ENCODE measurements around the gene FOXL2. TPM values are rescaled to one million over a fixed set of nuclear protein-coding genes. Genes with fewer than 3 reads are reported as not detected.

The FOXL2 gene
- total RNA-seq, 4 donors from 2014 or later = 0.19 TPM; not detected in 3

- TF ChIP-seq POLR2A (IDR thresholded peaks at IDR 0.05) = no peak
- TF ChIP-seq CTCF (IDR thresholded peaks at IDR 0.05) = no peak
- H3K36me3 ChIP-seq = no peaks in the 10 kb centered on the region
- H3K4me1 ChIP-seq = peaks cover 32 to 51% (median 40%) of the 10 kb centered on the region in 3 donors
- intact Hi-C loops (cut with DNase I) = no loop called here
- peaks cover 32 to 100% (median 63%) of the 10 kb centered on the region in 4 donors for H3K27me3 ChIP-seq
- H3K9me3 ChIP-seq = no peaks in the 10 kb centered on the region
- WGBS, 2 donors = 50 to 59% methylated on average over 3 to 7 of the region's 21 CpGs
- DNase-seq = no peak
- H3K27ac ChIP-seq = no peak overlapping the region
- peak overlapping the region in 3 of 4 donors; percentile 34 to 59 (median 49) for H3K4me3 ChIP-seq
These were observed 671 bp upstream of the FOXL2 start for GRCh38 chr3:138947495-138948121.

- H3K4me3 ChIP-seq = peak overlapping the region; percentile 11 to 59 (median 42)
- DNase-seq = no peak
- no peaks in the 10 kb centered on the region for H3K9me3 ChIP-seq
- TF ChIP-seq CTCF (IDR thresholded peaks at IDR 0.05) (peak in 1 of 6 experiments; percentile 26), POLR2A (IDR thresholded peaks at IDR 0.05) (no peak)
- intact Hi-C loops (cut with DNase I) = no loop called here
- H3K4me1 ChIP-seq = peaks cover 32 to 51% (median 40%) of the 10 kb centered on the region in 3 donors
- H3K36me3 ChIP-seq = no peaks in the 10 kb centered on the region
- peak overlapping the region in 1 of 4 donors; percentile 58 for H3K27ac ChIP-seq
- H3K27me3 ChIP-seq = peaks cover 37 to 100% (median 69%) of the 10 kb centered on the region in 4 donors
- no CpG with 5 or more reads among the region's 120 CpGs for WGBS, 2 donors
These were observed 951 bp downstream of the FOXL2 start for GRCh38 chr3:138945709-138946662.

GRCh38 chr3:138944929-138945708 lies 1.8 kb downstream of the FOXL2 start:
- Histone ChIP-seq H3K4me3 (peak overlapping the region in 3 of 4 donors; percentile 16 to 59 (median 49)), H3K27me3 (peaks cover 37 to 100% (median 73%) of the 10 kb centered on the region in 4 donors), H3K36me3 (no peaks in the 10 kb centered on the region), H3K4me1 (peaks cover 29 to 45% (median 36%) of the 10 kb centered on the region in 3 donors), H3K9me3 (no peaks in the 10 kb centered on the region), H3K27ac (no peak overlapping the region)
- WGBS, 2 donors = 2 to 5% methylated on average over 12 to 34 of the region's 80 CpGs
- TF ChIP-seq CTCF (IDR thresholded peaks at IDR 0.05) (no peak), POLR2A (IDR thresholded peaks at IDR 0.05) (no peak)
- intact Hi-C loops (cut with DNase I) = no loop called here
- no peak for DNase-seq

GRCh38 chr3:138944654-138944928 lies 2.3 kb downstream of the FOXL2 start:
- Histone ChIP-seq H3K36me3 (no peaks in the 10 kb centered on the region), H3K4me1 (peaks cover 24 to 45% (median 32%) of the 10 kb centered on the region in 3 donors), H3K27me3 (peaks cover 32 to 100% (median 75%) of the 10 kb centered on the region in 4 donors), H3K9me3 (no peaks in the 10 kb centered on the region), H3K4me3 (peak overlapping the region in 3 of 4 donors; percentile 16 to 59 (median 49)), H3K27ac (no peak overlapping the region)
- 11 to 34% methylated on average over 3 to 12 of the region's 12 CpGs for WGBS, 2 donors
- TF ChIP-seq POLR2A (IDR thresholded peaks at IDR 0.05) (no peak), CTCF (IDR thresholded peaks at IDR 0.05) (no peak)
- no peak for DNase-seq
- intact Hi-C loops (cut with DNase I) = no loop called here
